LHCN-M2 (cell line): Measurements from ENCODE around the gene RAB29. TPM values are rescaled to one million over a fixed set of nuclear protein-coding genes. Genes with fewer than 3 reads are reported as not detected.
A peak's percentile ranks its signal among the peaks of the same experiment; 100 is the strongest.
"Not testable (repeated sequence)": the region's sequence is repeated elsewhere in the genome, so short reads cannot be mapped to it uniquely, and the experiment has no call there.

Experiments
- DNase-seq: peaks from one replicate; pipeline ENCODE4 v3.0.0-alpha.2; 2012; ENCODE audit warnings: low read depth
- polyA plus RNA-seq: library from polyadenylated mRNA; unstranded; fragments of >200 nt; gene quantifications from one replicate; pipeline ENCODE4 v1.2.1, GENCODE V29; 2012; ENCODE audit warnings: missing spikeins
- total RNA-seq: library from RNA; depleted of rRNA; stranded (reverse); fragments of >200 nt; gene quantifications from 2 replicates; pipeline ENCODE4 v1.2.3, GENCODE V29; 2014; rRNA removed

Gene RAB29, protein sequence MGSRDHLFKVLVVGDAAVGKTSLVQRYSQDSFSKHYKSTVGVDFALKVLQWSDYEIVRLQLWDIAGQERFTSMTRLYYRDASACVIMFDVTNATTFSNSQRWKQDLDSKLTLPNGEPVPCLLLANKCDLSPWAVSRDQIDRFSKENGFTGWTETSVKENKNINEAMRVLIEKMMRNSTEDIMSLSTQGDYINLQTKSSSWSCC
- 24.9 and 29.3 TPM in 2 replicates for total RNA-seq
- 19.8 TPM for polyA plus RNA-seq

DNA sequence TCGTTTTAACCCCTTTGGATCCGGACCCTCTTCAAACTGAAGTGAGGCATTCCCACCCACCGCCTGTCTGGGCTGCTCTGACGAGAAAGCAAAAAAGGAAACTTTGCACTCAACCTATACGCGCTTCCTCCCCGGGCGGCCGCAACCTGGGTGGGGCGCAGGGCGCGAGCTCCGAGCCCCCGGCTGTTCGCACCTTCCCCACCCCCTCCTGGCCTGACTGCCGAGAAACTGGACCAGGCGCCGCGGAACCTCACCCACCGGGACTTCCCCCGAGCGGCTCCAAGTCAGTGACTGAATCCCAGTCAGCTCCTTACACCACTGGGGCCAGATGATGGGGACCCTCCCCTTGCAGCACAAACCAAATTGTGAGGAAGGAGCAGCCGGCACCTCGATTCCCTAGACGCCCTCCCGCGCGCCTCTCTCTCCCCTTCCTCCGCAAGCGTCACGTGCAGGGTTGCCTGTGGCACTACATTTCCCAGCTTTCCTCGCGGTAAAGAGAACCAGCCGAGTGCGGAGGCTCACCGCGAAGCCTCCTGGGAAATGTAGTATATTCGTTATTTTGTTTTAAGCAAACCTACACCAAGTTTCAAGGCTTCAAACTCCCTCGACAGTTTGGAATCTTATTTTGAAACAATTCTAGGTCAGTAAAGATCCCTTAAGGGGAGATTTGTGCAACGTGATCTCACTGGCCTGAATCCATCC, at the start of gene RAB29:
TSS of gene RAB29 (minus strand) at position 468 of the 702 bp plus-strand sequence. CDS start 526 bp downstream, outside the sequence.
- peak; percentile 84 for DNase-seq

DNA sequence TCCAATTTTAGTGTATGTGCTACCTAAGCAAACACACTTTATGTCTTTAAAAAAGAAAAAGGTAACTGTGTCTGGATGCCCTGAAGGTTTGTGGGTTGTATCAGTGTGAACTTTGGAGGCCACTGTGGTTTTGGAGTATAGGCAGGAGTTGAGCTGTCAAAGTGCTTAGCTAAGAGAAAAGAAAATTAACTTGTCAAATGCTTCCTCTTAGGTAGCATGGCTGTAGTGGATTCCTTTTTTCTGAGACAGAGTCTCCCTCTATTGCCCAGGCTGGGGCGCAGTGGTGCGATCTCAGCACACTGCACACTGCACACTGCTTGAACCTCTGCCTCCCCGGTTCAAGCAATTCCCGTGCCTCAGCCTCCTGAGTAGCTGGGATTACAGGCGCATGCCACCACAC, 48.9 kb upstream of the RAB29 start:
- DNase-seq, result no peak

DNA sequence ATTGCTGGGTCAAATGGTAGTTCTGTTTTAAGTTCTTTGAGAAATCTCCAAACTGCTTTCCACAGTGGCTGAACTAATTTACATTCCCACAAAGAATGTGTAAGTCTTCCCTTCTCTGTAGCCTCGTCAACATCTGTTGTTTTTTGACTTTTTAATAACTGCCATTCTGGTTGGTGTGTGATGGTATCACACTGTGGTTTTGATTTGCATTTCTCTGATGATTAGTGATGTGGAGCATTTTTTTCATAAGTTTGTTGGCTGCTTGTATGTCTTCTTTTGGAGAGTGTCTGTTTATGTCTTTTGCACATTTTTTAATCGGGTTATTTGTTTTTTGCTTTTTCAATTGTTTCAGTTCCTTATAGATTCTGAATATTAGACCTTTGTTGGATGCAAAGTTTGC, 48.0 kb upstream of the RAB29 start:
- not testable (repeated sequence) for DNase-seq

DNA sequence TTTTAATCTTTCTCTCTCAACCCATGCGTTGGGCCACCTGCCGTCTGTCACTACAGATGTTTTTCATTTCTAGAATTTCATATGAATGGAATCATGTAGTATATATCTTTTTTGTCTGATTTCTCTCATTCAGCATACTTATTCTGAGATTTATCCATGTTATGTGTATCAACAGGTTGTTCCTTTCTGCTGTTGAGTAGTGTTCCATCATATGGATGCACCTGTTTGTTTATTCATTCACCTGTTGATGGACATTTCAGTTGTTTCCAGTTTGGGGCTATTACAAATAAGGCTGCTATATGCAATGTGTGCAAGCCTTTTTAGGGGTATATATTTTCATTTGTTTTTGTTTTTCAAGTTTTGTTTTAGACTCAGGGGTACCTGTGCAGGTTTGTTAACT, 47.1 kb upstream of the RAB29 start:
- no peak for DNase-seq

DNA sequence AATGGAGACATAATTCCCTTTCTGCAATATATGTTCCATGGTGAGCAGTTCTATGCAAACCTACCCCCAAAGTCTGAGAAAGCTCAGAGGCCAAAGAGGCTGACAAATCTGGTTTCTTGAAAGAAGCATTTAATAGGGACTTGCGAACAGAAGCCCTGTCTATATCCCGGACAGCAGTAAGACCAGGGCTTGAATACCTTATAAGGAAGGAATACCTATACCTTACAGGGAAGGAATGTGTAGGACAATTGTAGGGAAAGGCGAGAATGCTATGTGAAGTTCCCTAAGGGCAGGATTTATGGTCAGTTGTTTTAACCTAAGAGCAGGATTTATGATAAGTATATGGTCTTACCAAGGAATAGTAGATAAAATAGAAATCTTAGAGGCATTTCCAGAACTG, 42.7 kb upstream of the RAB29 start:
- no peak for DNase-seq

DNA sequence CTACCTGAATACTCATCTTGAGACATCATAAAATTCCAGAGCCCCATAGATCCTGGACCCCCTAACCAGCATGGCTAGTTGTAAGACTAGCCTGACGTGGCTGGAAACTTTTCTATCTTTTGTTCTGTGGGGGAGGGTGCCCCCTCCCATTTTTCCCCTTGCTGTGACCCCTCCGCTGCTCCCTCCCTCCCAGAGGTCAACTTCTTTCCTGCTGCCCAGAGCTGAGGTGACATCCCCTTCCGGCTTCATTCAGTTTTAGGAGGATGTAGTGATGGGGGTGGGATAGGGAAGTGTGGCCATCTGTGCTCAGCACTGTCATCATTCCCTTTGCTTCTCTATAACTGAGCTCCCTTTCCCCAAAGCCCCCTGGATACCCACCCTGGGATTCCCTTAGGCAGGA, 42.1 kb upstream of the RAB29 start:
- no peak for DNase-seq

DNA sequence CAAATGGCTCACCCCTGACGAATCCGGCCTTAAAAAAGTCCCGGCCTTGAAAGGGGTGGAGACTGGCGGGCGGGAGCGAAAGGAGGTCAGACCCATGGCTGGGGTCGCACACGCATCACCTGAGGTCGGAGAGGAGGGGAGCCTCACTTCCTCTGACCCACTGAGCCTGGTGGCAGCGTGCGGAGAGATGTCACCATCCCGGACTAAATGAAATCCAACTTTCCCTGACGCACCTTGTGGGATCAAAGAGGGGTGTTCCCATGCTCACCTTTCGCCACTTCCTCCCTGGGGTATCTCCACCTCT, 38.4 kb upstream of the RAB29 start:
- no peak for DNase-seq

DNA sequence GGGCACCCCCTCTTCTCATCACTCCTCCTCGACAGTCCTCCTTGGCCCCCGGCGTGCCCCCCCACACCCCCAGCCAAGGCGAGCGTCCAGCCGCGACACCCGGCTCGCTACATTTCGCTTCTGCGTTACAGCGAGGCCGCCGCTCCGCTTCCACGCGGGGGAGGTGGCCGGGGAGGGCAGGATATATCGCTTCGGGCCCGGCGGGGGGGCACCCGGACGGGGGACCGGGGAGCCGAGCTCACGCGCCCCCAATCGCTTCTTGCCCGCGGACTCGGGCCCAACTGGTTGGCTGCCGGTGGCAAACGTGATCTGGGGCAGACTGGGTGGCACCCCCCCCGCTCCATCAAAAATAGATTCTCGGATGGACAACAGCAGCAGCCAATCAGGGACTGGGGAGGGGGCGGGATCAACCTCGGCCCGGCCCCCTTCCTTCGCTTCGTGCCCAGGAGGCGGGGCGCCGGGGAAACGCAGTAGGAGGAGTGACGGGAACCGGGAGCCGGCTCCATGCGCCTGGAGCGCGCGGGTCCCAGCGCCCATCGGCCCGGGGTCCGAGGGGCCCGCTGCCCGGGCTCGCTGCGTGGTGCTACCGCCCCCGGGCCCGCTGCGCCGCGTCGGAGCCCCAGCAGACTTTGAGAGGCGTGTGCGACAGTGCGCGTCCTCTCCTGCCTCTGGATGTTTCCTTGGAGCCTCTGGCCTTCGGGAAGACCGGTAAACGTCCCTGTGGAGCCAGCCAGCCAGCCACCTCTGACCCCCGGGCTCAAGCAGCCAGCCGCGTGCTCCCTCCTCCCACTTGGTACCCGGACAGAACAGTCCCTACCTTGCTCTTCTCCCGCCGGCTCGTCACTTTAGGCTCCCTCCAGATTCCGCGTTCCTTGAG, 37.8 kb upstream of the RAB29 start, which contains the start of gene SLC41A1:
TSS of gene SLC41A1 (minus strand) at position 321 of the 877 bp plus-strand sequence. CDS start 2,757 bp downstream, outside the sequence.
- peak; percentile 90 for DNase-seq

DNA sequence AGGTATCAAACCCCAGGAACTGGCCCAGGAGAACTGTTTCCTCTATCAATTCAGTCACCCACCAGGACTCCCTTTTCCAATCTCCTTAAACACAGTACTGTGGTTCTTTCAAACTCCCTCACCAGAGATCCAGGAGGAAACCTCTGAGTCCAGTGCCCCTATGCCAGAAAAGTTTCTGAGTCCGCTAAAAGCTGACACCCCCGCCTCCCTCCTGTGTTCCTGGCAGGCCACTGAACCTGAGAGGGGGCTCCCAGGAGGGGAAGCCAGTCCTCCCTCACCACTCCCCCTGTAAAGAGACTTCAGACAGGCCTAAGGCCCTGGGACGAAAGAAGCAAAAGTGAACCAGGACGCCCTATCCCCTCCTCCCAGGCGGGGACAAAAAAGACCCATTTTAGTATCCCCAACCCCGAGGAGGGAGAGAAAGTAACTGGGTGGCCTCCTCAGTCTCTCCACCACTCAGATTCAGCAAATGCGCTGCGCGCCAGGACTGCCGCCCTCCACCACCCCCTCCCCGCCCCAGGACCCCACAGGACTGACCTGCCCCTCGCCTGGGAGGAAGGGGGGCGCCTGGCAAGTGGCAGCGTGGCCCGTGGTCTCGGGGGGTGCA, 37.1 kb upstream of the RAB29 start:
- peak; percentile 11 for DNase-seq

DNA sequence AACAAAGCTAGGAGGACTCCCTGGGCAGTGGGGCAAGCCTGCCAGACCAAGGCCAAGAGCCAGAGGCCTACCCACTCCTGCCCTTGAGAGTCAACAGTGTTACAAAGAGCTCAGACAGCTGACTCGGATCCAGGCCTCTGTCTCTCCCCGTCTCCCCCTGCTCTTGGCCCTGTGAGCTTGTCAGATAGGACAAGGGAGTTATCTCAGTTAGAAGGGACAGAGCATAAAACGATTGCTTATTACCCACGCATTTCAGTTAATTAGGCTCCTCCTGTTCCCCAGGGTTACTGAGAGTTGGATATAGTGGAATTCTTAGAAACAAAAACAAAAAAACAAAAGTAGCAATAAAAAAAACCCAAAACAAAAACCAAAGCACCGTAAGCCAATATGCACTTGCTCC, 36.4 kb upstream of the RAB29 start:
- DNase-seq, result peak; percentile 43

DNA sequence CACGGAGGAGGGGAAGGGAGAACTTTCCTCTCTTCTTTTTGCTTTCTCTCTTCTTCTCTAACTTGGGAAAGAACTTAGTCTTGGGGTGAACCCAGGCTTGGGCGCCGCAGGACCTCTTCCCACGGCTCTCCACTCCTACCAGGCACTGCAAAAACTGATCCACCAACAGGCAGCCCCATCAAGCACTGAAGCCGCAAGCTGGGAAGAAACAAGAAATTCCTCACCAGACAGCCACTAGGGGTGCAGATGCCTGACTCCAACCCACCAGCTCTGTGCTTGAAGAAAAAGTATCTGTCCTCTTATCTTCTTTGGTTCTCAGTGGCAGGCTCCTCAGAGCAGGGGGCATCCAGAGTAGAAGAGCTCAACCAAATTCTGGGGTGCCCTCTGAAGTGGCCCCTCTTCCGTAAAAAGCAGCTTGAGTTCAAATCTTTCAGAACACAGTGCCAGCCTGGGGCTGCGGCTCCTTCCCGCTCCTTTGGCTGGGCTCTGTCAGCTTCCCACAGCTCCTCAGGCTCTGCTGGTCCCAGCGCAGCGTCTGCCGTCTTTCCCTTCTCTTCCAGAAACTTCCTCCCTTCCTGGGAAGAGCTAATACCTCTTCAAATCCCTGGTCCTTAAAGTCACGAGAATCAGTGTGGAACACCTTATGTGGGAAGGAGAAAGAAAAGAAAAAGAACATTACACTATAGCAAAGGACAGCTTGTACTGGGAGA, 35.3 kb upstream of the RAB29 start:
- peak; percentile 9 for DNase-seq

DNA sequence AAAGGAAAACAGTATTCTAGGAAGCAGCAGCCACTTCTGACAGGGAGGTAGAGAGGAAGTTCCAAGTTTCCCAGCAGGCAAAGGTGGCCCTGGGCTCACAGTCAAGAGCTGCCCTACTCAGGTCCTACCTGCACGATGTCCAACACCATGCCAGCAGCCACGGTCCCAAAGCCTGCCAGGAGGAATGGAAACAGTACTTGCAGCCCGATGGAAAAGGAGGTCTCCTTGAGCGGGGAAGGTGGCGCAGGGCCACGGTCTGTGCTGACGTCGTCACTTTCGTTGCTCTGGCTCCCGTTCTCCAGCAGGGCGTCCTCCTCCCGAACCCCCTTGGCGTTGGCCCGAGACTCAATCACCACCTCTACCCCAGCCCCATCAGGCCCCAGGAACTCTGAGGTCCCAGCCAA, 34.7 kb upstream of the RAB29 start:
- DNase-seq, result no peak

DNA sequence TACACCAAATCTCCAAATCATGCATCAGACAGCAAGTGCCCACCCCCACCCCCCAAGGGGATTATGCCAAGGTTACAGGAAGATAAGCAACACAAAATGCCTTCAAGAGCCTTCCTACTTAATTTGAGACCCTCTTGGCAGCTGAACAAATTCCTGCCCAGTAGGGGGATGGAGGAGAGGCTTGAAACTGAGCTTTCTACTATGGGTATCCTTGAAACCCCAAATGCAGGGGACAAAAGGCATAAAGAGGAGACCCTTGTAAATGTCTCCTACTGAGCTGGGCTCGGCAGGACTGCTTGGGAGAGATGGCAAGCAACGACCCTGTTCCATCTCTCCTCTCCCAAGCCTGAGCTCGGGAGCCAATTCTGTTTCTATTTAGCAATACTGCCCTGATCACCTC, 34.2 kb upstream of the RAB29 start:
- no peak for DNase-seq

DNA sequence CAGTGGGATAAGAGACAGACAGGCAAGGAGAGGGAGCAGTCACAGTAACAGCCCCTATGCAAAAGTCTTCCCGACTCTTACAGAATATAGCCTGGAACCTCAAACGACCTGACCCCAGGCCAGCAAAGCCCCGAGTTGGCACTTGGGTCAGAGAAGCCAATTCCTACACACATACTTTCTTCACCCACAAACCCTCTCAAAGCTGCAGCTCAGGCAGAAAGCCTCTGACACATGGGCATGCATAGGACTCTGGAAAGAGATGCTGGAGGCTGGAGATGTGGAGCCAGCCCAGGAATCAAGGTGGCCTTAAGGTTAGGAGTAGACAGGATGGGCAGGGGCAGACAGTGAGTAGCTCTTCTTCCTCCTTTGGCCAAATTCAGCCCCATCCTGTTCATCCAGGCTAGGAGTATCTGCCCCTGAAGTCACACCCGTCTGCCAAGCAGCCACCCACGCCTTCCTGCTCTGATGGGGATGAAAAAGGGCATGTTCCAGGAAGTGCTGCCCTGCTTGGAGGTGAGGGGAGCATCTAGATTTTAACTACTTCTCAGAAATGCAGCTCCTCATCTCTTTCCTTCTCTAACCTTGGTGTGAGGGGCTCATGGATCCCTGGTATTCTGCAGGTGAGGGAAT, 29.9 kb upstream of the RAB29 start:
- DNase-seq, result no peak

DNA sequence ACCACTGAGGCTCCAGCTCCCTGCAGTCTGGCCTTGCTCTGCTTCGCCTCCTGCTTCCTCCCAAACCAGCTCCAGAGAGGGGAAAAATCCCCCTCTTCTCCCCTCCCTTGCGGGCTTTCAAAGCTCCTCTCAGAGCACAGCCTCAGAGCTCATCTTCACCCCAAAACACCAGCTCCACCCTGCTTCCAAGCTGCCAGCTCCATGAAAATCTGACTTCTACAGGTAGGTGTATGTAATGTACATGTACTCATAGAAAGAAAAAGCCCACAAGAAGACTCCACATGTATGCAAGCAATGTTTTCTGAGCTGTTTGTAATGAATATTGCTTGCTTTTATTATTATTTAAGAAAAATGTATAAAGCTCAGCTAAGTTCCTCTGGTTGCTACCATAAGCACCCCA, 29.3 kb upstream of the RAB29 start:
- DNase-seq, result no peak

DNA sequence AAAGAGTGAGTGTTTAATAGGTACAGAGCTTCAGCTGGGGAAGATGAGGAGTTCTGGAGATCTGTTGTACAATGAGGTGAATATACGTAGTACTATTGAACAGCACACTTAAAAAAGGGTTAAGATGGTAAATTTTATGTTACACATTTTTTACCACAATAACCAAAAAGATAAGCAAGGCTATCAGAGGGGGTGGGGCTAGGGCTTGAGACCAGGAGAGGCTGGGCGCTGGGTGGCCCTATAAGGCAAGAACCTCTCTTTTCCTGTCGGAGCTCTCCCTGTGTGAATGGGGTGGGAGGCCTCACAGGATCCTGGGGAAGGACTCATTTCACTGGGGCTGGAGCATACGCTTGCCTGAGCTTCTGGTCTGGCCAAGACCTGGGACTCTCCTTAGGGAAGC, 28.7 kb upstream of the RAB29 start:
- DNase-seq, result no peak

DNA sequence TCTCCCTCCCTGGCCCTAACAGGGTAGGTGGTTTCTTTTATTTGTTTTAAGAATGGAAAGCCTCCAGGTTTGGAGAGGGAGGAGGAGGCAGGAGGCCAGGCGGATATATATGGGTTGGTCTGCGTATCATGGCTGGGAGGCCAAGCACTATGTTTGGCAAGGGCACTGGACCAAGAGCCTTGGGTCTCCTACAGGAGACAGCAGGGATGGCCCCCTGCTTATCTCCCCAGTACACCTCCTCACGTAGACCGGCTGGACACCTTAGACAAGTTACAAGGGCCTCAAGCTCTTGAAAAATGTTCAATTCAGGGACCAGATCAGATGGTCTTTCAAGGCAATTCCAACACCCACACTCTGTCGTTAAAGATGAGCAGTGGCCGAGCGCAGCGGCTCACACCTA, 26.8 kb upstream of the RAB29 start:
- DNase-seq, result no peak

DNA sequence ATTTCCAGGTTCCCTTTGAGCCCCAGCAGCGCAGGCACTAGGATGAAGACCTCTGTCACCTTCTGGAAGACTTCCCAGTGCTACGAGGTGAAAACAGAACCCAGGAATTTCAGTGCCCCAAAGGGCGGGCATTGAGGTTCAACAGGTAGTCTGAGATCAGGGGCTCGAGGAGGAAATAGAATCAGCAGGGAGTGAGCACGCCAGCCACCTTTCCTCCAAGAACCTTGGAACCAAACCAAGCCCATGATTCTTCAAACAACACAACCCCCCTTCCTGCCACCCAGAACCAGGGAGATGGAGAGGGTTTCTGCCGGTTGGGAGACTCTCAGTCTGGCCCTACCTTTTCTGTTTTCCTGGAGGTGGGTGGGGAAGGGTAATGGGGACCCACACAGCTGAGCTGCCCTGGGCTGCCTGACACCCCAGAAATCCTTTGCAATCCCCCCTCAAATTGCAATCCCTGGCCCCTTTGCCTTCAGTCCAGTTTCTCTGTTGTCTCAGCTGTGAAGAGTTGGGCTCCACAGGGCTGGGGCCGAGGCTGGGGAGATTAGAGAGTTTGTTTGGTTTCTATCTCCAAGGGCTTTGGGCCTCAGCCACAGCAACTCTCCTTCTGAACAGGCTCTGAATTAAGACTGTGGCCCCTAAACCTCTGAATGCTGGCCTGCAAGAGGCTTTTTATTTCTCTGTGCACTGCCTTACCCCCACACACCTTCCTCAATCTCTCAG, 25.9 kb upstream of the RAB29 start:
- DNase-seq, result no peak

DNA sequence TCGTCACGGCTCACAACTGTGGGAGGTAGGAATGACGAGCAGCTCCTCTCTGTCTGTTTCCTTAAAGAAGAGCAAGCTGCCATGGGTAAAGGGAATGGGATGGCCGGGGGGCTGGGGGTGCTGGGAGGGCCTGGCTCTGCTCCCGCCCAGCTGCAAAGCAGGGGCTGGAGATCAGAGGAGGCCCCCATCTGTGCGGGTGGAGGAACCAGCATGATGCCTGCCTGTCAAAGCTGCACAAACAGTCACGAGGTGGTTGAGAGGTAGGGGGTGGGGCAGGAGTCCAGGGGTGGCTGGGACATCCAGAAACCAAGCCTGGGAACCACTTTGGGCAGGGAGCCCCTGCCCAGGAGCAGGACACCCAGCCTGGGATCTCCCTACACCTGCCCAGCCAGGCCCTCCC, 25.1 kb upstream of the RAB29 start:
- DNase-seq, result no peak

DNA sequence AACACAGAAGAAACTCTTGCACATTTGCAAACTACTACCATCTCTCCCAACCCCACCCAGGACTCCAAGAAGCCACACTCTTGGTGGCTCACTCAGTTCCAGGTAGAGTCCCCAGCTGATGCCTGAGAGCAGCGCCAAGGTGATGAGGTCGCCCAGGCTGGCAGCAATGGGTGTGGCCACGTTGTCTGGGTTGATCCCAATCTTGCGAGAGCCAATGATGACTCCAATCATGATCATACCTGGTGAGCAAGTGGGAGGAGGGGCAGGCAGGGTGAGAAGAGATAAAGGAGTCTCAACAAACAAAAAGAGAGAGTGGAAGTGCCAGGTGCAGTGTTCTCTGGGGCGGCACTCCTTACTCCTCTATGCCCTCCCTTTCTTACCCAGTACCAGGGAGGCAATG, 23.3 kb upstream of the RAB29 start:
- DNase-seq, result no peak
